ENCODE data around the gene INTS4.

GRCh38 chr11:77883775-77884174 is 110.7 kb downstream of the INTS4 start:
- TF ChIP-seq CREB5 (CRISPR knock-in tag; IDR thresholded peaks at IDR 0.05; ENCODE audit: low read depth) = no peak
- no peak for TF ChIP-seq ZFP3 (CRISPR knock-in tag; IDR thresholded peaks at IDR 0.05)
- no peak for TF ChIP-seq OSR1 (CRISPR knock-in tag; IDR thresholded peaks at IDR 0.05)
- no peak for TF ChIP-seq CSRNP3 (CRISPR knock-in tag; IDR thresholded peaks at IDR 0.05)
